ENCODE data around the gene TBC1D5. TPM values are rescaled to one million over a fixed set of nuclear protein-coding genes. Genes with fewer than 3 reads are reported as not detected.

Gene TBC1D5
- total and polyA plus RNA-seq, 2 of the 8 experiments (the other 6 are each of a cell fraction or from before 2014, with no cell fraction given) = 11.0 to 22.9 TPM

DNA sequence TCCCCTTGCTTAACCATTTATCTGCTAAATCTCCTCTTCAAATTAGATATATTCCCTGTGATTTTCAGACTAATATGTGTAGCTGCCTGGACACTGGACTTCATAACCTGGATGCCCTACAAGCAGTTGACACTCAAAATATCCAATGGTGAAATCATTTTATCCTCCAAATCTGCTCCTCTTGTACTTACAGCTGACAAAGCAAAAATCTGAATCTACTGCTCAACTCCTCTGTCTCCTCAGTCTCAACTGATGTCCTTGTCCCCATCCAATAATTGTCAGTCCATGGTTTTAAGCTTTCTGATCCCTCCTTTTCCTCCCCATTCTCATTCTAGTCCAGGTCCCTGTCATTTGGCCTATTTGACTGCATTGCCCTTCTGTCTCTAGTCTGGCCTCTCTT is 411.8 kb downstream of the TBC1D5 start (continued):
- no peak for TF ChIP-seq CHD1 (IDR thresholded peaks at IDR 0.05; ENCODE audit: low read depth, low read length)
